Prostate gland (tissue), 2 donors: Measurements from ENCODE around the gene DEDD2.
"Not testable (repeated sequence)": the region's sequence is repeated elsewhere in the genome, so short reads cannot be mapped to it uniquely, and the experiment has no call there.

ENCODE experiments used
- POLR2A ChIP-seq: fragments of 450-650 bp; IDR thresholded peaks from one replicate; pipeline ENCODE4 v1.6.1; 2016; ENCODE audit warnings: antibody characterized with exemption, mild to moderate bottlenecking
- POLR2AphosphoS5 ChIP-seq: sonication (generic); formaldehyde crosslinking; IDR thresholded peaks from one replicate; pipeline ENCODE4 v1.6.1; 2017; ENCODE audit warnings: antibody characterized with exemption
- TF ChIP-seq, protein P1 (sequence below), 4 experiments: fragments of 200-600 bp in 2 of 4; fragments of 450-650 bp in 2 of 4; sonication (generic) in 2 of 4; IDR thresholded peaks; 1 replicate in 3 of 4; 2 replicates in 1 of 4; pipeline ENCODE4 v1.5.1; 2016 to 2019; ENCODE audit warnings: antibody characterized with exemption in 4 of 4, mild to moderate bottlenecking in 2 of 4, moderate library complexity in 2 of 4

DNA sequence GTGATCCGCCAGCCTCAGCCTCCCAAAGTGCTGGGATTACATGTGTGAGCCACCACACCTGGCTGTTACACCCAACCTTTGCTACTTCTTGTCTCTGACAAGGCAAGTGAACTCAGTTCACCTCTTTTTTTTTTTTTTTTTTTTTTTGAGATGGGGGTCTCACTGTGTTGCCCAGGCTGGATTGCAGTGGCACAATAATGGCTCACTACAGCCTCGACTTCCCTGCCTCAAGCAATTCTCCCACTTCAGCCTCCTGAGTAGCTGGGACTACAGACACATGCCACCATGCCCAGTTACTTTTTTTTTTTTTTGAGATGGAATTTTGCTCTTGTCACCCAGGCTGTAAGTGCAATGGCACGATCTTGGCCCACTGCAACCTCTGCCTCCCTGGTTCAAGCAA is 40.4 kb upstream of the DEDD2 start:
- TF ChIP-seq, protein P1, sequence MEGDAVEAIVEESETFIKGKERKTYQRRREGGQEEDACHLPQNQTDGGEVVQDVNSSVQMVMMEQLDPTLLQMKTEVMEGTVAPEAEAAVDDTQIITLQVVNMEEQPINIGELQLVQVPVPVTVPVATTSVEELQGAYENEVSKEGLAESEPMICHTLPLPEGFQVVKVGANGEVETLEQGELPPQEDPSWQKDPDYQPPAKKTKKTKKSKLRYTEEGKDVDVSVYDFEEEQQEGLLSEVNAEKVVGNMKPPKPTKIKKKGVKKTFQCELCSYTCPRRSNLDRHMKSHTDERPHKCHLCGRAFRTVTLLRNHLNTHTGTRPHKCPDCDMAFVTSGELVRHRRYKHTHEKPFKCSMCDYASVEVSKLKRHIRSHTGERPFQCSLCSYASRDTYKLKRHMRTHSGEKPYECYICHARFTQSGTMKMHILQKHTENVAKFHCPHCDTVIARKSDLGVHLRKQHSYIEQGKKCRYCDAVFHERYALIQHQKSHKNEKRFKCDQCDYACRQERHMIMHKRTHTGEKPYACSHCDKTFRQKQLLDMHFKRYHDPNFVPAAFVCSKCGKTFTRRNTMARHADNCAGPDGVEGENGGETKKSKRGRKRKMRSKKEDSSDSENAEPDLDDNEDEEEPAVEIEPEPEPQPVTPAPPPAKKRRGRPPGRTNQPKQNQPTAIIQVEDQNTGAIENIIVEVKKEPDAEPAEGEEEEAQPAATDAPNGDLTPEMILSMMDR (IDR thresholded peaks at IDR 0.05), result not testable (repeated sequence)
- TF ChIP-seq POLR2A, POLR2AphosphoS5: not testable (repeated sequence)
